Activated CD8-positive, alpha-beta memory T cell treated with anti-CD3 and anti-CD28 coated beads, Interleukin-2, amount 50 U/mL, for 48 hours (primary cell): Measurements from ENCODE around the gene CLEC18C.
"Not testable (repeated sequence)": the region's sequence is repeated elsewhere in the genome, so short reads cannot be mapped to it uniquely, and the experiment has no call there.

Experiments
- DNase-seq: peaks from one replicate; pipeline ENCODE4 v3.0.0-alpha.2; 2020

CLEC18C gene

GRCh38 chr16:70218586-70218985 is 45.0 kb downstream of the CLEC18C start:
- not testable (repeated sequence) for DNase-seq

GRCh38 chr16:70222574-70222973 is 49.0 kb downstream of the CLEC18C start:
- not testable (repeated sequence) for DNase-seq

- not testable (repeated sequence) for DNase-seq
These were observed 49.6 kb downstream of the CLEC18C start for GRCh38 chr16:70223216-70223615.

- DNase-seq = not testable (repeated sequence)
These were observed 50.5 kb downstream of the CLEC18C start for GRCh38 chr16:70223971-70224513.

- DNase-seq = not testable (repeated sequence)
These were observed 51.1 kb downstream of the CLEC18C start for GRCh38 chr16:70224645-70225044.

GRCh38 chr16:70225430-70225829 is 51.8 kb downstream of the CLEC18C start:
- not testable (repeated sequence) for DNase-seq

- DNase-seq = not testable (repeated sequence)
These were observed 52.4 kb downstream of the CLEC18C start for GRCh38 chr16:70226024-70226423.

GRCh38 chr16:70231831-70232230 is 58.2 kb downstream of the CLEC18C start:
- DNase-seq = not testable (repeated sequence)
